ENCODE measurements around the gene EFHD2. TPM values are rescaled to one million over a fixed set of nuclear protein-coding genes. Genes with fewer than 3 reads are reported as not detected.
A peak's percentile ranks its signal among the peaks of the same experiment; 100 is the strongest.
"Not testable (repeated sequence)": the region's sequence is repeated elsewhere in the genome, so short reads cannot be mapped to it uniquely, and the experiment has no call there.

Gene EFHD2
- total RNA-seq (2014; rRNA removed; shearing (Covaris generic)), result 193 and 199 TPM in 2 replicates

- DNase-seq (ENCODE audit: low spot score), result peak; percentile 82
Measured at GRCh38 chr1:15409388-15410222, at the start of gene EFHD2. Gene EFHD2 (plus strand): TSS chr1:15409888. CDS start chr1:15409972, 84 bp downstream.

- DNase-seq (ENCODE audit: low spot score), result no peak
Measured at GRCh38 chr1:15360700-15361099, 49.0 kb upstream of the EFHD2 start.

GRCh38 chr1:15362096-15362736 lies 47.5 kb upstream of the EFHD2 start:
- no peak for DNase-seq (ENCODE audit: low spot score)

GRCh38 chr1:15362737-15363128 lies 47.0 kb upstream of the EFHD2 start:
- DNase-seq (ENCODE audit: low spot score), result no peak

GRCh38 chr1:15364740-15365139 lies 44.9 kb upstream of the EFHD2 start:
- DNase-seq (ENCODE audit: low spot score), result no peak

GRCh38 chr1:15368888-15369287 lies 40.8 kb upstream of the EFHD2 start:
- no peak for DNase-seq (ENCODE audit: low spot score)

GRCh38 chr1:15370268-15370667 lies 39.4 kb upstream of the EFHD2 start:
- no peak for DNase-seq (ENCODE audit: low spot score)

GRCh38 chr1:15370781-15371520 lies 38.7 kb upstream of the EFHD2 start:
- DNase-seq (ENCODE audit: low spot score), result no peak

GRCh38 chr1:15371610-15372545 lies 37.8 kb upstream of the EFHD2 start:
- no peak for DNase-seq (ENCODE audit: low spot score)

GRCh38 chr1:15378729-15379128 lies 31.0 kb upstream of the EFHD2 start:
- no peak for DNase-seq (ENCODE audit: low spot score)

- not testable (repeated sequence) for DNase-seq (ENCODE audit: low spot score)
Measured at GRCh38 chr1:15379151-15379550, 30.5 kb upstream of the EFHD2 start.

- DNase-seq (ENCODE audit: low spot score), result no peak
Measured at GRCh38 chr1:15380601-15381508, 28.8 kb upstream of the EFHD2 start.

- DNase-seq (ENCODE audit: low spot score), result no peak
Measured at GRCh38 chr1:15381805-15382204, 27.9 kb upstream of the EFHD2 start.

GRCh38 chr1:15382601-15383518 lies 26.8 kb upstream of the EFHD2 start:
- no peak for DNase-seq (ENCODE audit: low spot score)

- DNase-seq (ENCODE audit: low spot score), result no peak
Measured at GRCh38 chr1:15383810-15384209, 25.9 kb upstream of the EFHD2 start.

- DNase-seq (ENCODE audit: low spot score), result no peak
Measured at GRCh38 chr1:15384301-15384901, 25.3 kb upstream of the EFHD2 start.

- DNase-seq (ENCODE audit: low spot score), result no peak
Measured at GRCh38 chr1:15385420-15385819, 24.3 kb upstream of the EFHD2 start.

- no peak for DNase-seq (ENCODE audit: low spot score)
Measured at GRCh38 chr1:15386164-15386749, 23.4 kb upstream of the EFHD2 start.
